Body of pancreas (tissue), 4 donors: ENCODE measurements around the gene B3GLCT. TPM values are rescaled to one million over a fixed set of nuclear protein-coding genes. Genes with fewer than 3 reads are reported as not detected.

Experiments used
- ATAC-seq: fragments of 150-250 bp; one replicate; pipeline ENCODE4 v1.9.1; 2016
- DNase-seq, 4 donors: peaks; one replicate each; pipeline ENCODE4 v3.0.0-alpha.2; 2019
- H3K27ac ChIP-seq, 4 donors: fragments of 200-600 bp; sonication (generic); 1 replicate in 3 of 4; 2 replicates in 1 of 4; pipeline versions ENCODE4 v1.5.1 to v1.6.1; 2016 to 2019; ENCODE audit warnings: mild to moderate bottlenecking in 1 of 4, mixed read lengths in 1 of 4, moderate library complexity in 1 of 4
- H3K27me3 ChIP-seq, 2 donors: fragments of 200-600 bp; sonication (generic); one replicate each; pipeline ENCODE4 v1.6.0; 2016; ENCODE audit warnings: mild to moderate bottlenecking in 1 of 2
- H3K36me3 ChIP-seq, 2 donors: fragments of 200-600 bp; sonication (generic); replicated peaks in 1 of 2; 2 replicates each; pipeline ENCODE4 v1.5.1; 2016; ENCODE audit warnings: low read depth in 2 of 2; ENCODE audit not compliant: insufficient read depth in 1 of 2
- H3K4me1 ChIP-seq: fragments of 200-600 bp; sonication (generic); one replicate; pipeline ENCODE4 v1.6.0; 2016
- H3K4me3 ChIP-seq, 2 donors: fragments of 200-600 bp; sonication (generic); 1 replicate in 1 of 2; 2 replicates in 1 of 2; pipeline ENCODE4 v1.5.1; 2016 to 2019
- H3K9me3 ChIP-seq, 3 donors: fragments of 200-600 bp; sonication (generic); 1 replicate in 2 of 3; 2 replicates in 1 of 3; pipeline ENCODE4 v1.5.1; 2016
- POLR2A ChIP-seq, 3 donors: fragments of 450-650 bp; IDR thresholded peaks; one replicate each; pipeline ENCODE4 v1.6.1; 2016; ENCODE audit warnings: antibody characterized with exemption in 3 of 3, mild to moderate bottlenecking in 2 of 3
- WGBS, 2 donors: methylation state at CpG; one replicate each; pipeline ENCODE4 v1.1.5; 2017; 5-methylcytosine and 5-hydroxymethylcytosine counted together
- intact Hi-C: fragments of 100-400 bp; cut with DNase I; formaldehyde crosslinking; loops from one replicate; pipeline ENCODE4 v1.15.1; 2023
- total RNA-seq, 2 donors: library from RNA; depleted of rRNA; stranded (reverse); fragments of >200 nt; gene quantifications; one replicate each; pipeline ENCODE4 v1.1.0, GENCODE V29; 2016
- TF ChIP-seq, protein P1 (sequence below), 7 experiments: fragments of 450-650 bp in 4 of 7; fragments of 200-600 bp in 3 of 7; sonication (generic) in 3 of 7; IDR thresholded peaks; one replicate each; pipeline ENCODE4 v1.5.1; 2016 to 2019; ENCODE audit warnings: antibody characterized with exemption in 7 of 7

B3GLCT gene
- total RNA-seq, 2 donors from 2014 or later = 2.0 to 5.2 TPM

DNA sequence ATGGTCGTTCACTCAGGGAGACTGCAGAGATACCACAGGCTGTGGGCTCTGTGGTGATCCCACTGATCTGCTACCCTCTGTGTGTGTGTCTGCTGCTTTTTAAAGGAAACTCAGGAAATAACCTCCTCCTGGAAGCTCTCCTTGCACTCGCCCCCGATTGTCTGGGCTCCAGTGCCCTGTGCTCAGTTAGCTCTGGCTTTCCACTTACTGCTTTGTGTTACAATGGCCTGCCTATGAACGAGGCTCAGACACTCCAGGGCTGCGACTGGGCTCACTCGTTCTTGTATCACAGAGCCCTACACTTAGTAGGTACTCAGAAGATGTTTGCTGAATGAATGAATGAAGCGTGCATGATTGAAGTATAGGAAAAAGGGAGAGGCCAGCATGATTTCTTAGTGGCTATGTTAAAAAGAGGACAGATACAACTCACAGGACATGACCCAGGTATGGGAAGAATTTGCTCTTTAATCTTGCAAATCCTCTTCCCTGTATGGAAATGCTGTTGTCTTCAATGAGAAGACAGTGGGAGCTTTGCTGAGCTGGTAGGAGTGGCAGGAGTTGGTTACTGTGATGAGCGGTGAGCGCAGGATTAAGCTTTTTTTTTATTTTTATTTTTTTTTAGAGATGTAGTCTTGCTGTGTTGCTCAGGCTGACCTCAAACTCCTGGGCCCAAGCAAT is 26.4 kb downstream of the B3GLCT start:
- ATAC-seq (no peak), DNase-seq (no peak)
- Histone ChIP-seq H3K9me3 (no peaks in the 10 kb centered on the region), H3K4me3 (no peak overlapping the region), H3K4me1 (no peaks in the 10 kb centered on the region), H3K36me3 (no peaks in the 10 kb centered on the region), H3K27ac (no peak overlapping the region), H3K27me3 (no peaks in the 10 kb centered on the region)
- no peak for TF ChIP-seq POLR2A (IDR thresholded peaks at IDR 0.05)
- TF ChIP-seq, protein P1, sequence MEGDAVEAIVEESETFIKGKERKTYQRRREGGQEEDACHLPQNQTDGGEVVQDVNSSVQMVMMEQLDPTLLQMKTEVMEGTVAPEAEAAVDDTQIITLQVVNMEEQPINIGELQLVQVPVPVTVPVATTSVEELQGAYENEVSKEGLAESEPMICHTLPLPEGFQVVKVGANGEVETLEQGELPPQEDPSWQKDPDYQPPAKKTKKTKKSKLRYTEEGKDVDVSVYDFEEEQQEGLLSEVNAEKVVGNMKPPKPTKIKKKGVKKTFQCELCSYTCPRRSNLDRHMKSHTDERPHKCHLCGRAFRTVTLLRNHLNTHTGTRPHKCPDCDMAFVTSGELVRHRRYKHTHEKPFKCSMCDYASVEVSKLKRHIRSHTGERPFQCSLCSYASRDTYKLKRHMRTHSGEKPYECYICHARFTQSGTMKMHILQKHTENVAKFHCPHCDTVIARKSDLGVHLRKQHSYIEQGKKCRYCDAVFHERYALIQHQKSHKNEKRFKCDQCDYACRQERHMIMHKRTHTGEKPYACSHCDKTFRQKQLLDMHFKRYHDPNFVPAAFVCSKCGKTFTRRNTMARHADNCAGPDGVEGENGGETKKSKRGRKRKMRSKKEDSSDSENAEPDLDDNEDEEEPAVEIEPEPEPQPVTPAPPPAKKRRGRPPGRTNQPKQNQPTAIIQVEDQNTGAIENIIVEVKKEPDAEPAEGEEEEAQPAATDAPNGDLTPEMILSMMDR (IDR thresholded peaks at IDR 0.05) = no peak
- intact Hi-C loops = no loop called here
- WGBS, 2 donors = 87 to 90% methylated on average over 9 of the region's 9 CpGs

DNA sequence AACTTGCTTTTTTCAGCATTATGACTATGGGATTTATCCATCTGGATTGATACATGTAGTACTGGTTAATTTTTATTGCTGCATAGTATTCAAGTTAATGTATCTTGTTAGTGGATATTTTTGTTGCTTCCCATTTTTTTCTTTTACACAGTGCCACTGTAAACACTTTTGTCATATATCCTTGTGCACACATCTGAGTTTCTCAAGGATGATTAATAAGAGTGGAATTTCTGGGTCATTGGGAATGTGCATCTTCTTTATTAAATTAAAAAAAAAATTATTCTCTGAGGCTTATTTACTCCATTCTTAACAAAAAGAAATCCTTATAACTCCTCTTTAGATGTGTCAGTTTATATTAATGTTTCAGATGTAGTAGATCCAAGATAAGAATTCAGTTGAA is 27.3 kb downstream of the B3GLCT start:
- Histone ChIP-seq H3K4me3 (no peak overlapping the region), H3K27me3 (no peaks in the 10 kb centered on the region), H3K4me1 (no peaks in the 10 kb centered on the region), H3K9me3 (no peaks in the 10 kb centered on the region), H3K27ac (no peak overlapping the region), H3K36me3 (no peaks in the 10 kb centered on the region)
- DNase-seq = no peak
- ATAC-seq = no peak
- TF ChIP-seq POLR2A (IDR thresholded peaks at IDR 0.05) = no peak
- TF ChIP-seq, protein P1 (IDR thresholded peaks at IDR 0.05) = no peak
- intact Hi-C loops = no loop called here

DNA sequence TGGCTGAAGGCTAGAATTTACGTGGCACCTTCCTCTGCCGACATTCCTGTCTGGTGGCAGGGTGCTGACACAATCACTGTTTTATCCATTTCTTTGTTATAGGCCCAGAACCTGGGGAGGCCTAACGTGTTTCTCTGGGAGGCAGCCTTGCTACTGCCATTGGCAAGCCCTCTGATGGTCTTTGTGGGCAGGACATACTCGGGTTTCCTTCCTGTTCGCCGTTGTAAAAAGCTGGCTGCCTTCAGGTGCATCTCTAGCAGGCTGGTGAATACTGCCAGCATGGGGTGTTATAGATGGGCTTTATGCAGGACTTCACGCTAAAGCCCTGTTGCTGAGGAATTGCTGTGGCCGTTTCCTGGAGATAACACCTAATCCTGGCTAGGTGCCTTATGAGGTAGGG is 28.1 kb downstream of the B3GLCT start:
- TF ChIP-seq, protein P1 (IDR thresholded peaks at IDR 0.05) = no peak
- TF ChIP-seq POLR2A (IDR thresholded peaks at IDR 0.05) = no peak
- Histone ChIP-seq H3K4me1 (no peaks in the 10 kb centered on the region), H3K9me3 (no peaks in the 10 kb centered on the region), H3K4me3 (no peak overlapping the region), H3K36me3 (no peaks in the 10 kb centered on the region), H3K27me3 (no peaks in the 10 kb centered on the region), H3K27ac (no peak overlapping the region)
- ATAC-seq (no peak), DNase-seq (no peak)
- 63 to 66% methylated on average over 5 to 8 of the region's 8 CpGs for WGBS, 2 donors
- intact Hi-C loops = no loop called here

DNA sequence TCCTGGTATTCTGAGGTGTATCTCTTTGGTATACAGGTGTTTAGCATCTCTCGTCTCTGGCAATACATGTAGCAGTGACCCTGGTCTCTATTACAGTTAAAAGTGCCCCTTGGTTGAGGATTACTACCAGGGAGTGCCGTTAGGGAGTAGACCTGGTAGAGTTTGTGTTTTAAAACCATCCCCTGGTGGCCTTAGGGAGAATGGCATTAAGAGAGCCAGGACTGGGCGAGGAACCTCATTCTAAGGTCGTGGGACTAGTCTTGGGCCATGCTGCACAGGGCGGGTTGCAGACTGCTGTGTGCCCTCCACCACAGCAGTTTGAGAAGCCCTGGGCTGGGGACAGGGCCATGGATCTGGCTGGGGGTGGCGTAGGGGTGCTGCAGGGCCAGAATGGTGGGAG is 35.0 kb downstream of the B3GLCT start:
- no peak overlapping the region for H3K27ac ChIP-seq
- no peak overlapping the region for H3K4me3 ChIP-seq
- H3K36me3 ChIP-seq = no peaks in the 10 kb centered on the region
- ATAC-seq = no peak
- H3K9me3 ChIP-seq = no peaks in the 10 kb centered on the region
- WGBS, 2 donors = 70 to 78% methylated on average over 6 of the region's 6 CpGs
- no peak for TF ChIP-seq POLR2A (IDR thresholded peaks at IDR 0.05)
- TF ChIP-seq, protein P1 (IDR thresholded peaks at IDR 0.05) = no peak
- H3K27me3 ChIP-seq = no peaks in the 10 kb centered on the region
- H3K4me1 ChIP-seq = no peaks in the 10 kb centered on the region
- intact Hi-C loops = loop anchor here (10.0 kb wide), 1 partner anchor 190 kb away; no protein-coding TSS in a partner anchor
- no peak for DNase-seq

DNA sequence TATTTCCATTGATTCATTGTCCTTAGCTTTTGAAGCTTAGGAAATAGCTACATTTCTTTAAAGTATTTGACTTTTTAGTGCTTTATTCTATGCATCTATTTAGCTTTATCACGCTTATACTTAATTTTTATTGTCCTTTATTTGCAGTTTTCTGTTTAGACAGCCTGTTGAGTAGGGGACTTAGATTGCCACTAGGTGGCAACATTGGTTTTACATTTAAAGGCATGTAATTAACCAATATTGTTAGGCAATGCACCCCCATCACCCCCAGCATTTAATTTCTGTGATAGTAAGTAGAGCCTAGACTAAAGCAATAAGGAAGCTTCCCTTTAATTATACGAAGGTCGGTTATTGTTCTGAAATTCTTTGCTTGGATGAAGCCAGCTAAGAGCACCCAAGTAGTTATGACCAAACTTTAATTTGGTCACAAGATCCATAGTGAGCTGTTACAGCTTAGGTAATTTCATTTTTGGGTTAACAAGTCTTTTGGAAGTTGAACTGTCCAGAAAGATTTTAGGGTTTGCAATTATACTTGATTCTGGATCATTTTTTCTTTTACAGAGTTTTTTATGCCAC is 36.5 kb downstream of the B3GLCT start:
- no peaks in the 10 kb centered on the region for H3K27me3 ChIP-seq
- intact Hi-C loops = loop anchor here (10.0 kb wide), 1 partner anchor 189 kb away; no protein-coding TSS in a partner anchor
- no peaks in the 10 kb centered on the region for H3K36me3 ChIP-seq
- H3K4me3 ChIP-seq = no peak overlapping the region
- no peaks in the 10 kb centered on the region for H3K4me1 ChIP-seq
- H3K27ac ChIP-seq = no peak overlapping the region
- no peak for ATAC-seq
- TF ChIP-seq, protein P1 (IDR thresholded peaks at IDR 0.05) = peak; percentile 28 to 74 (median 54)
- no peak for TF ChIP-seq POLR2A (IDR thresholded peaks at IDR 0.05)
- peak in 1 of 4 donors; percentile 18 for DNase-seq
- WGBS, 2 donors = 31 to 36% methylated on average over 3 of the region's 3 CpGs
- no peaks in the 10 kb centered on the region for H3K9me3 ChIP-seq
